Measurements from ENCODE around the gene HOXD8. TPM values are rescaled to one million over a fixed set of nuclear protein-coding genes. Genes with fewer than 3 reads are reported as not detected.

The HOXD8 gene
- total and polyA plus RNA-seq, 2 of the 8 experiments (the other 6 are each of a cell fraction or from before 2014, with no cell fraction given): not detected

DNA sequence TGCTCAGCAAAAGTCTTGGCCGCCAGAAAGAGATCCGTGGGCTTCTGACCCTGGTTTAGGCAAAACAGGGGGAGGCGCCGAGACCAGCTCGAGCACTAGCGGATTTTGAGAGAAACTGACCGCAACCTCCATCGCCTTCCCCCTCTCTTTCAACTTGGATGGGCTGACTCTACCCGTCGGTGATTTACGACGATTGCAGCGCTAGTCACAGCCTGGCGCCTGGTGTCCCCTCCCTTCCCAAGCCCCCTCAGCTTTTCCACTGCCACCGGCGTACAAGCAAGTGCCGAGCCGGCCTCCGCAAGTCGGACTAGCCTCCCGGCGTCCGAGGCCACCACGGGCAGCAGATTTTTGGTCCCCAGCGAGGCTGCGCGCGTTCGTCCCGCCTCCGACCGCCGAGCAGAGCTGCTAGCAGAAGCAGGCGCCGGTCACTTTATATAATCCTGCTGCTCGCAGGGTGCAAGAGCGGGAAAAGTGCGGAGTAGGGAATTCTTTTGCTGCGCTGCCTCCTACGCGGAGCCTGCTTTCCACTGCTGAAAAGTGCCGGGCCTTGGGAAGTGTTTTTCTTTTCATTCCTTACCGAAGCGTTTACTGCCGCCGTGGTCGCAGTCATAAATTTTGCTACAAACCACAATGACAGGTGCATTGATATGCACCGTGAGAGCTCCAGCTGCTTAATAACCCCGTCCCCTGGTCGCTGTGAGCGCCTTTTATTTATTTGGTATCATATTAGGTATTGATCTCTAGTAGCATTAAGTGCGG, 35.3 kb downstream of the HOXD8 start:
- Histone ChIP-seq H3K79me2 (ENCODE audit: control insufficient read depth in 1 of 2, insufficient read depth in 2 of 2, low read length in 2 of 2) (no peaks in the 10 kb centered on the region), H3K27me3 (replicated peaks in 1 of 4; ENCODE audit: control insufficient read depth in 3 of 4, extremely low read depth in 1 of 4, insufficient read depth in 3 of 4, low read length in 3 of 4) (peaks cover 97 to 100% (median 100%) of the 10 kb centered on the region in 4 experiments), H2BK12ac (ENCODE audit: low read depth, low read length) (peak overlapping the region; percentile 33; the same call in 1 of the 2 replicates), H3K9ac (replicated peaks in 1 of 4; ENCODE audit: extremely low read depth in 1 of 4, low read depth in 3 of 4, low read length in 3 of 4) (no peak overlapping the region), H4K5ac (ENCODE audit: insufficient read length, low read depth, low read length) (no peak overlapping the region), H2BK5ac (ENCODE audit: low read depth, low read length) (no peak overlapping the region), H3K56ac (replicated peaks; ENCODE audit: insufficient read length, low read depth, low read length) (no peak overlapping the region), H3K23ac (ENCODE audit: insufficient read length) (no peak overlapping the region), H3K79me1 (ENCODE audit: low read depth, low read length) (no peaks in the 10 kb centered on the region), H3K4ac (replicated peaks; ENCODE audit: insufficient read length, low read depth, low read length) (no peak overlapping the region), H3K4me3 (ENCODE audit: extremely low read depth in 1 of 4, insufficient read depth in 2 of 4, low read depth in 3 of 4, low read length in 4 of 4) (peak overlapping the region in 1 of 4 experiments; percentile 40; a peak in 2 of 8 replicates), H3K9me3 (ENCODE audit: insufficient read depth in 2 of 2, low read depth in 1 of 2, low read length in 1 of 2) (no peaks in the 10 kb centered on the region), H2BK15ac (ENCODE audit: low read length) (no peak overlapping the region), H4K8ac (ENCODE audit: extremely low read depth, insufficient read depth, low read length) (no peak overlapping the region; the same call in 1 of the 2 replicates), H2BK20ac (ENCODE audit: low read length) (no peak overlapping the region), H3K36me3 (ENCODE audit: control insufficient read depth in 2 of 4, insufficient read depth in 4 of 4, low read length in 3 of 4) (peaks cover 0 to 3% (median 0%) of the 10 kb centered on the region in 4 experiments; a peak in 1 of 8 replicates), H3K4me2 (ENCODE audit: insufficient read depth in 1 of 2, low read depth in 2 of 2, low read length in 2 of 2) (peak overlapping the region; percentile 38 to 44; a peak in 3 of 4 replicates), H4K91ac (replicated peaks; ENCODE audit: insufficient read length, low read length) (no peak overlapping the region), H2AFZ (ENCODE audit: low read length) (no peak overlapping the region), H2BK120ac (replicated peaks; ENCODE audit: low read depth, low read length) (no peak overlapping the region), H3K14ac (ENCODE audit: insufficient read length) (no peak overlapping the region), H3K4me1 (replicated peaks in 1 of 4; ENCODE audit: control insufficient read depth in 3 of 4, insufficient read depth in 4 of 4, low read length in 3 of 4) (peaks cover 0 to 10% (median 4%) of the 10 kb centered on the region in 4 experiments; a peak in 5 of 7 replicates), H3K23me2 (ENCODE audit: low read depth, low read length) (0 out of 2 replicates have a peak, but pooled peaks cover 2% of the 10 kb centered on the region), H4K20me1 (replicated peaks in 1 of 2; ENCODE audit: control insufficient read depth in 1 of 2, insufficient read depth in 2 of 2, low read length in 2 of 2) (peaks cover 27 to 35% of the 10 kb centered on the region in 2 experiments), H3K18ac (ENCODE audit: extremely low read depth, low read length) (no peak overlapping the region), H2AK5ac (ENCODE audit: low read depth, low read length) (no peak overlapping the region), H3K27ac (ENCODE audit: low read depth, low read length) (no peak overlapping the region)
- 6% methylated on average over 44 of the region's 52 CpGs; no CpG with 5 or more reads in 1 of the 2 experiments for WGBS, 2 experiments (ENCODE audit: extremely low coverage in 1 of 2, insufficient coverage in 1 of 2, insufficient read length in 1 of 2, insufficient replicate concordance in 2 of 2, low coverage in 1 of 2, low lambda C conversion rate in 2 of 2, missing lambda C conversion rate in 1 of 2)
- FAIRE-seq: no peak
- DNase-seq (ENCODE audit: low read depth in 1 of 2, low spot score in 2 of 2): no peak
- POLR2A ChIA-PET (ENCODE audit: partially characterized antibody): interaction anchor here (1.5 kb wide), 1 partner anchor 50 kb away, joined by 4 read pairs; no protein-coding TSS in a partner anchor
- CTCF ChIA-PET (ENCODE audit: partially characterized antibody): interaction anchor here (0.6 to 3.6 kb wide), 6 partner anchors 10 to 282 kb away, joined by 3 to 25 read pairs (median 3); no protein-coding TSS in a partner anchor
- TF ChIP-seq, protein P1, sequence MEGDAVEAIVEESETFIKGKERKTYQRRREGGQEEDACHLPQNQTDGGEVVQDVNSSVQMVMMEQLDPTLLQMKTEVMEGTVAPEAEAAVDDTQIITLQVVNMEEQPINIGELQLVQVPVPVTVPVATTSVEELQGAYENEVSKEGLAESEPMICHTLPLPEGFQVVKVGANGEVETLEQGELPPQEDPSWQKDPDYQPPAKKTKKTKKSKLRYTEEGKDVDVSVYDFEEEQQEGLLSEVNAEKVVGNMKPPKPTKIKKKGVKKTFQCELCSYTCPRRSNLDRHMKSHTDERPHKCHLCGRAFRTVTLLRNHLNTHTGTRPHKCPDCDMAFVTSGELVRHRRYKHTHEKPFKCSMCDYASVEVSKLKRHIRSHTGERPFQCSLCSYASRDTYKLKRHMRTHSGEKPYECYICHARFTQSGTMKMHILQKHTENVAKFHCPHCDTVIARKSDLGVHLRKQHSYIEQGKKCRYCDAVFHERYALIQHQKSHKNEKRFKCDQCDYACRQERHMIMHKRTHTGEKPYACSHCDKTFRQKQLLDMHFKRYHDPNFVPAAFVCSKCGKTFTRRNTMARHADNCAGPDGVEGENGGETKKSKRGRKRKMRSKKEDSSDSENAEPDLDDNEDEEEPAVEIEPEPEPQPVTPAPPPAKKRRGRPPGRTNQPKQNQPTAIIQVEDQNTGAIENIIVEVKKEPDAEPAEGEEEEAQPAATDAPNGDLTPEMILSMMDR (IDR thresholded peaks at IDR 0.05; ENCODE audit: control extremely low read depth in 1 of 3, insufficient read depth in 1 of 3, low read depth in 1 of 3, low read length in 3 of 3): no peak
- no peak for TF ChIP-seq HDAC2 (IDR thresholded peaks at IDR 0.05; ENCODE audit: borderline replicate concordance in 1 of 2, low read depth in 2 of 2, low read length in 2 of 2)
- no peak for TF ChIP-seq KDM5A (IDR thresholded peaks at IDR 0.05; ENCODE audit: low read length)
- TF ChIP-seq SIX5 (IDR thresholded peaks at IDR 0.05; ENCODE audit: low read depth, low read length): no peak
- TF ChIP-seq SIRT6 (IDR thresholded peaks at IDR 0.05; ENCODE audit: low read length): no peak
- TF ChIP-seq RFX5 (IDR thresholded peaks at IDR 0.05; ENCODE audit: borderline replicate concordance, low read depth, low read length): no peak
- TF ChIP-seq RNF2 (IDR thresholded peaks at IDR 0.05; ENCODE audit: borderline replicate concordance, low read depth, low read length, missing control alignments, poor library complexity, severe bottlenecking): peak; percentile 99
- TF ChIP-seq CTBP2 (IDR thresholded peaks at IDR 0.05; ENCODE audit: borderline replicate concordance, insufficient read depth, insufficient read length, low read length): no peak
